Measurements from ENCODE around the gene CBLC. TPM values are rescaled to one million over a fixed set of nuclear protein-coding genes. Genes with fewer than 3 reads are reported as not detected.
"Not testable (repeated sequence)": the region's sequence is repeated elsewhere in the genome, so short reads cannot be mapped to it uniquely, and the experiment has no call there.

The CBLC gene
- total RNA-seq, 1 donor from 2014 or later = not detected

- Mint-ChIP-seq H3K9me3 (no peaks in the 10 kb centered on the region), H3K27ac (no peak overlapping the region), H3K4me1 (ENCODE audit: low read depth) (peaks cover 26% of the 10 kb centered on the region), H3K36me3 (ENCODE audit: low read depth) (peaks cover 61% of the 10 kb centered on the region), H3K4me3 (ENCODE audit: low read depth) (no peak overlapping the region), H3K27me3 (ENCODE audit: low read depth) (no peaks in the 10 kb centered on the region)
- no peak for DNase-seq (ENCODE audit: low spot score)
- intact Hi-C loops (cut with micrococcal nuclease) = no loop called here
Observed at GRCh38 chr19:44759083-44759804, 18.4 kb upstream of the CBLC start.

GRCh38 chr19:44762038-44762437, 15.7 kb upstream of the CBLC start:
- no peak for DNase-seq (ENCODE audit: low spot score)
- Mint-ChIP-seq H3K4me3 (ENCODE audit: low read depth) (no peak overlapping the region), H3K9me3 (no peaks in the 10 kb centered on the region), H3K4me1 (ENCODE audit: low read depth) (peaks cover 16% of the 10 kb centered on the region), H3K27ac (no peak overlapping the region), H3K27me3 (ENCODE audit: low read depth) (no peaks in the 10 kb centered on the region), H3K36me3 (ENCODE audit: low read depth) (peaks cover 40% of the 10 kb centered on the region)
- intact Hi-C loops (cut with micrococcal nuclease) = no loop called here

DNA sequence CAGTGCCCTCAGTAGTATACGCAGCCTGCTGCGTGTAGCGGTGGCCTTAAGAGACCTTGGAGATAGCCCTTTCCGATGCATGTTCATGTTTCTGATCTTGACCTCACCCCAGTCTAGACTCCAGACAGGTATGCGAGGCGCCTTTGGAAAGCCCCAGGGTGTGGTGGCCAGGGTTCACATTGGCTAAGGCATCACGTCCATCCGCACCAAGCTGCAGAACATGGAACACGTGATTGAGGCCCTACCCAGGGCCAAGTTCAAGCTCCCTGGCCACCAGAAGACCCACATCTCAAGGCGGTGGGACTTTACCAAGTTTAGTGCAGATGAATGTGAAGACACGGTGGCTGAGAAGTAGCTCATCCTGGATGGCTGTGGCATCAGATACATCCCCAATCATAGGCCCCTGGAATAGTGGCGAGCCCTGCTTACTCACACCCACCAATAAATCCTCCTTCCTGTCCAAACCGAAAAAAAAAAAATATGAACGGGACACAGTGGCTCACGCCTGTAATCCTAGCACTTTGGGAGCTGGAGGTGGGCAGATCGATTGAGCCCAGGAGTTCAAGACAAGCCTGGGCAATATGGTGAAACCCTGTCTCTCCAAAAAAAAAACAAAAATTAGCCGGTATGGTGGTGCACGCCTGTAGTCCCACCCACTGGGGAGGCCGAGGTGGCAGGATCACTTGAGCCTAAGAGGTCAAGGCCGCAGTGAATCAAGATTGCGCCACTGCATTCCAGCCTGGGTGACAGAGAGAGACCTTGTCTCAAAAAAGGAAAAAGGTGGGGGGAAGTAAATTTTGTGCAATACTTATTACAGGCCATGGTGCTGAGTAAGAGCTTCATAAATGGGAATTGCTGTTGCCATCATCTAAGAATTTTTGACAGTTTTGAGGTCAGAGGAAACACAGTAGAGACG, 12.4 kb upstream of the CBLC start:
- Mint-ChIP-seq H3K27ac (no peak overlapping the region), H3K4me3 (ENCODE audit: low read depth) (no peak overlapping the region), H3K27me3 (ENCODE audit: low read depth) (no peaks in the 10 kb centered on the region), H3K9me3 (no peaks in the 10 kb centered on the region), H3K4me1 (ENCODE audit: low read depth) (peaks cover 22% of the 10 kb centered on the region), H3K36me3 (ENCODE audit: low read depth) (peaks cover 16% of the 10 kb centered on the region)
- intact Hi-C loops (cut with micrococcal nuclease) = no loop called here
- no peak for DNase-seq (ENCODE audit: low spot score)

DNA sequence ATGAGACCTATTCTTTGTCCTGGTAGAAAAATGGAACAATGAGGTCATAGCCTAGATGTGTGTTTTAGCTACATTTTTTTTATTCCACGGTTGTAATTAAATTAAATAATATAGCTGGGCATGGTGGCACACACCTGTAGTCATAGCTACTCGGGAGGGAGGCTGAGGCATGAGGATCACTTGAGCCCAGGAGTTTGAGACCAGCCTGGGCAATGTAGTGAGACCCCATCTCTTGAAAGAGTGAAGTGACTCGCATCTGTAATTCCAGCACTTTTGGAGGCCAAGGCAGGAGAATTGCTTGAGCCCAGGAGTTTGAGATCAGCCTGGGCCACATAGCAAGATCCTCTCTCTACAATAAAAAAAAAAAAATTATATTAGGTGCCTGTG, 11.7 kb upstream of the CBLC start:
- Mint-ChIP-seq H3K36me3 (ENCODE audit: low read depth) (peaks cover 10% of the 10 kb centered on the region), H3K9me3 (no peaks in the 10 kb centered on the region), H3K4me1 (ENCODE audit: low read depth) (peaks cover 28% of the 10 kb centered on the region), H3K27me3 (ENCODE audit: low read depth) (no peaks in the 10 kb centered on the region), H3K27ac (no peak overlapping the region), H3K4me3 (ENCODE audit: low read depth) (no peak overlapping the region)
- intact Hi-C loops (cut with micrococcal nuclease) = no loop called here
- no peak for DNase-seq (ENCODE audit: low spot score)

GRCh38 chr19:44767295-44768180, 10.2 kb upstream of the CBLC start:
- Mint-ChIP-seq H3K4me3 (ENCODE audit: low read depth) (no peak overlapping the region), H3K27ac (no peak overlapping the region), H3K27me3 (ENCODE audit: low read depth) (no peaks in the 10 kb centered on the region), H3K9me3 (no peaks in the 10 kb centered on the region), H3K4me1 (ENCODE audit: low read depth) (peaks cover 29% of the 10 kb centered on the region), H3K36me3 (ENCODE audit: low read depth) (peaks cover 3% of the 10 kb centered on the region)
- intact Hi-C loops (cut with micrococcal nuclease) = no loop called here
- DNase-seq (ENCODE audit: low spot score) = no peak

- peak overlapping the region; percentile 0 for H3K4me3 Mint-ChIP-seq (ENCODE audit: low read depth)
- peak; percentile 95 for DNase-seq (ENCODE audit: low spot score)
- no peaks in the 10 kb centered on the region for H3K36me3 Mint-ChIP-seq (ENCODE audit: low read depth)
- peaks cover 27% of the 10 kb centered on the region for H3K4me1 Mint-ChIP-seq (ENCODE audit: low read depth)
- H3K27ac Mint-ChIP-seq = peak overlapping the region; percentile 5
- H3K9me3 Mint-ChIP-seq = no peaks in the 10 kb centered on the region
- intact Hi-C loops (cut with micrococcal nuclease) = loop anchor here (1.0 kb wide), 5 partner anchors 17 to 116 kb away; no protein-coding TSS in a partner anchor
- no peaks in the 10 kb centered on the region for H3K27me3 Mint-ChIP-seq (ENCODE audit: low read depth)
Observed at GRCh38 chr19:44770550-44771257, 7.0 kb upstream of the CBLC start.

- H3K27ac Mint-ChIP-seq; H3K9me3 Mint-ChIP-seq; DNase-seq (ENCODE audit: low spot score); H3K27me3 Mint-ChIP-seq (ENCODE audit: low read depth); intact Hi-C loops (cut with micrococcal nuclease); H3K36me3 Mint-ChIP-seq (ENCODE audit: low read depth); H3K4me3 Mint-ChIP-seq (ENCODE audit: low read depth): not testable (repeated sequence)
- peaks cover 27% of the 10 kb centered on the region for H3K4me1 Mint-ChIP-seq (ENCODE audit: low read depth)
Observed at GRCh38 chr19:44772144-44772543, 5.5 kb upstream of the CBLC start.

GRCh38 chr19:44772959-44773358, 4.7 kb upstream of the CBLC start:
- no peak for DNase-seq (ENCODE audit: low spot score)
- Mint-ChIP-seq H3K4me1 (ENCODE audit: low read depth) (peaks cover 19% of the 10 kb centered on the region), H3K27me3 (ENCODE audit: low read depth) (no peaks in the 10 kb centered on the region), H3K9me3 (no peaks in the 10 kb centered on the region), H3K36me3 (ENCODE audit: low read depth) (no peaks in the 10 kb centered on the region), H3K4me3 (ENCODE audit: low read depth) (no peak overlapping the region), H3K27ac (no peak overlapping the region)
- intact Hi-C loops (cut with micrococcal nuclease) = no loop called here

DNA sequence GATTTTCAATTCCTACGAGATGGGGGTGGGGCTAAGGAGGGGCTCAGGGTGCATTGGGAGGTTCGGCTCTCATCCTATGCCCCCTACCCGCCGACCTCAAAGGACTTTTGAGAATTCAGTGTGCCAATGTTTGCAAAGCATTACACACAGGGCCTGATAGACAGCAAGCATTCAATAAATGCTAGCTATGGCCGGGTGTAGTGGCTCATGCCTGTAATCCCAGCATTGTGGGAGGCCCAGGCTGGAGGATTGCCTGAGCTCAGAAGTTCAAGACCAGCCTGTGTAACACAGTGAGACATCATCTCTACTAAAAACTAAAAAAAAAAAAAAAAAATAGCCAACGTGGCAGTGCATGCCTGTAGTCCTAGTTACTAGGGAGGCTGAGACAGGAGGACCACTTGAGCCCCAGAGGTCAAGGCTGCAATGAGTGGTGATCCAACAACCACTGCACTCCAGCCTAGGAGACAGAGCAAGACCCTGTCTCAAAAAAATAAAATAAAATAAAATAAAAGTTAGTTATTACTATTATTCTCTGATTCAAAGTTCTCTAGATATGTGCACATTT, 1.9 kb upstream of the CBLC start:
- Mint-ChIP-seq H3K4me3 (ENCODE audit: low read depth) (no peak overlapping the region), H3K9me3 (no peaks in the 10 kb centered on the region), H3K36me3 (ENCODE audit: low read depth) (no peaks in the 10 kb centered on the region), H3K4me1 (ENCODE audit: low read depth) (peaks cover 8% of the 10 kb centered on the region), H3K27me3 (ENCODE audit: low read depth) (no peaks in the 10 kb centered on the region), H3K27ac (no peak overlapping the region)
- intact Hi-C loops (cut with micrococcal nuclease) = no loop called here
- no peak for DNase-seq (ENCODE audit: low spot score)

GRCh38 chr19:44776402-44777096, 1.1 kb upstream of the CBLC start:
- Mint-ChIP-seq H3K4me3 (ENCODE audit: low read depth) (no peak overlapping the region), H3K36me3 (ENCODE audit: low read depth) (no peaks in the 10 kb centered on the region), H3K4me1 (ENCODE audit: low read depth) (peaks cover 5% of the 10 kb centered on the region), H3K27ac (no peak overlapping the region), H3K9me3 (no peaks in the 10 kb centered on the region), H3K27me3 (ENCODE audit: low read depth) (no peaks in the 10 kb centered on the region)
- intact Hi-C loops (cut with micrococcal nuclease) = no loop called here
- no peak for DNase-seq (ENCODE audit: low spot score)

GRCh38 chr19:44779150-44779549, 1.5 kb downstream of the CBLC start:
- no peak overlapping the region for H3K4me3 Mint-ChIP-seq (ENCODE audit: low read depth)

More at GRCh38 chr19:44779150-44779549, 1.5 kb downstream of the CBLC start:
- Mint-ChIP-seq H3K27me3 (ENCODE audit: low read depth) (no peaks in the 10 kb centered on the region), H3K27ac (no peak overlapping the region), H3K36me3 (ENCODE audit: low read depth) (no peaks in the 10 kb centered on the region), H3K9me3 (no peaks in the 10 kb centered on the region), H3K4me1 (ENCODE audit: low read depth) (peaks cover under 1% of the 10 kb centered on the region)
- intact Hi-C loops (cut with micrococcal nuclease) = no loop called here
- DNase-seq (ENCODE audit: low spot score) = no peak

All from activated T-helper 2 cell treated with anti-CD3 and anti-CD28 coated beads, Interferon-gamma antibody, Interleukin-2, Interleukin-4, amounts not matched to agents 10 μg/mL and 5 μg/mL and 100 μg/mL, durations not matched to agents 14 hours and 24 hours and 36 hours (primary cell).